ENCODE results near the gene FOSL2. TPM values are rescaled to one million over a fixed set of nuclear protein-coding genes. Genes with fewer than 3 reads are reported as not detected.
A peak's percentile ranks its signal among the peaks of the same experiment; 100 is the strongest.

Gene FOSL2
- polyA plus RNA-seq, 1 donor (not counting 4 experiments of a cell fraction or from before 2014, with no cell fraction given), result 24.1 TPM

DNA sequence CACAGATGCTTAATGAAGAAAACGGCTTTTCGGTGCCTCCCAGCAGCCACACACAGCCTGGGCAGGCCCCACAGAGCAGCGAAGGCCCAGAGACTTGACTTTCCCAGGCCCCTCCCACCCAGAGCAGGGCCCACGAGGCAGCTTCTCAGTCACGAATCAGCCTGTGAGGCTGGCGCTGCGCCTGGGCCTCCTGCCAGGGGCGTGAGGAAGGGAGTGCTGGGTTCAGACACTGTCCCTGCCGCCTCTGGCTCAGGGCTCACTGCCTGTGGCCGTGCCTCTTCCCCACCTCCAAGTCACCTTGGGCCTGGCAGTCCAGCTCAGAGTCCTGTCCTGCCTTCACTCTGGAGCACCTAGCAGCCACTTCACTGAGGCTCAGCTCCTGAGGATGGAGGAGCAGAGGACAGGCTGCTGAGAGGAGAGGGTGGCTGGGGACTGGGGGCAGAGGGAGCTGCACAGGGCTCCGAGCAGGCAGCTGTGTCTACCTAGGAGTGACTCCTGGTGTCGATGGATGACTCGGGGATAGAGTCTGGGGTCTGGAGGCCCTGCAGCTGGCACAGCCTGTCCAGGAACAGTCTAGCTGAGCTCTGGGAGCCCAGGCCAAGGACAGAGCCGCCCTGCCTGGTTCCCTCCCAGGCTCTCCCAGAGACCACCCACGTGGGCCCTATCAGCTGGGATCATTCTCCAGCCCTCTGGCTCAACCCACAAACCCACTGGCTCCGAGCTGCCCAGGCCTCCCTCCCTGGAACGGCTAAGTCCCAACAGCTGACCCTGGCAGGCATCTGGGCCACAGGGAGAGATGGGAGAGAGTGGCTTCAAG is 36.4 kb upstream of the FOSL2 start:
- TF ChIP-seq, protein P1, sequence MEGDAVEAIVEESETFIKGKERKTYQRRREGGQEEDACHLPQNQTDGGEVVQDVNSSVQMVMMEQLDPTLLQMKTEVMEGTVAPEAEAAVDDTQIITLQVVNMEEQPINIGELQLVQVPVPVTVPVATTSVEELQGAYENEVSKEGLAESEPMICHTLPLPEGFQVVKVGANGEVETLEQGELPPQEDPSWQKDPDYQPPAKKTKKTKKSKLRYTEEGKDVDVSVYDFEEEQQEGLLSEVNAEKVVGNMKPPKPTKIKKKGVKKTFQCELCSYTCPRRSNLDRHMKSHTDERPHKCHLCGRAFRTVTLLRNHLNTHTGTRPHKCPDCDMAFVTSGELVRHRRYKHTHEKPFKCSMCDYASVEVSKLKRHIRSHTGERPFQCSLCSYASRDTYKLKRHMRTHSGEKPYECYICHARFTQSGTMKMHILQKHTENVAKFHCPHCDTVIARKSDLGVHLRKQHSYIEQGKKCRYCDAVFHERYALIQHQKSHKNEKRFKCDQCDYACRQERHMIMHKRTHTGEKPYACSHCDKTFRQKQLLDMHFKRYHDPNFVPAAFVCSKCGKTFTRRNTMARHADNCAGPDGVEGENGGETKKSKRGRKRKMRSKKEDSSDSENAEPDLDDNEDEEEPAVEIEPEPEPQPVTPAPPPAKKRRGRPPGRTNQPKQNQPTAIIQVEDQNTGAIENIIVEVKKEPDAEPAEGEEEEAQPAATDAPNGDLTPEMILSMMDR (optimal IDR thresholded peaks at IDR 0.05 in 1 of 3, IDR thresholded peaks at IDR 0.05 in 1 of 3, conservative IDR thresholded peaks at IDR 0.05 in 1 of 3; ENCODE audit: extremely low read depth in 1 of 3, insufficient read depth in 2 of 3, low read length in 3 of 3), result no peak
- no peak for TF ChIP-seq EZH2 (IDR thresholded peaks at IDR 0.05; ENCODE audit: low read length)
- Histone ChIP-seq H3K4me1 (ENCODE audit: control insufficient read depth, extremely low read depth, insufficient read depth, low read length) (peaks cover 7% of the 10 kb centered on the region), H2AFZ (ENCODE audit: control insufficient read depth, low read length) (peak overlapping the region; percentile 86), H3K4me3 (ENCODE audit: control insufficient read depth in 2 of 3, extremely low read depth in 1 of 3, insufficient read depth in 2 of 3, low read depth in 1 of 3, low read length in 3 of 3) (no peak overlapping the region), H3K9ac (ENCODE audit: control insufficient read depth, extremely low read depth, insufficient read depth, low read length) (no peak overlapping the region), H3K27ac (ENCODE audit: control insufficient read depth, insufficient read depth, low read length) (no peak overlapping the region), H3K9me3 (ENCODE audit: control insufficient read depth, low read depth, low read length) (no peaks in the 10 kb centered on the region), H3K9me1 (ENCODE audit: control insufficient read depth, extremely low read depth, insufficient read depth, low read length) (no peaks in the 10 kb centered on the region), H3K27me3 (ENCODE audit: control insufficient read depth, extremely low read depth, insufficient read depth, low read length) (no peaks in the 10 kb centered on the region), H3K79me2 (ENCODE audit: control insufficient read depth, insufficient read depth, low read length) (no peaks in the 10 kb centered on the region), H4K20me1 (ENCODE audit: control insufficient read depth, extremely low read depth, insufficient read depth, low read length) (no peaks in the 10 kb centered on the region), H3K4me2 (ENCODE audit: control insufficient read depth, extremely low read depth, insufficient read depth, low read depth, low read length) (no peak overlapping the region), H3K36me3 (ENCODE audit: control insufficient read depth in 2 of 2, extremely low read depth in 1 of 2, insufficient read depth in 2 of 2, low read length in 2 of 2) (no peaks in the 10 kb centered on the region)
- FAIRE-seq (no peak), DNase-seq (ENCODE audit: low read depth, low spot score) (peak; percentile 11)
- dilution Hi-C loops (cut with MboI; ENCODE audit: extremely low pct_ligation_motif_present, low sequenced_read_pairs), result no loop called here

DNA sequence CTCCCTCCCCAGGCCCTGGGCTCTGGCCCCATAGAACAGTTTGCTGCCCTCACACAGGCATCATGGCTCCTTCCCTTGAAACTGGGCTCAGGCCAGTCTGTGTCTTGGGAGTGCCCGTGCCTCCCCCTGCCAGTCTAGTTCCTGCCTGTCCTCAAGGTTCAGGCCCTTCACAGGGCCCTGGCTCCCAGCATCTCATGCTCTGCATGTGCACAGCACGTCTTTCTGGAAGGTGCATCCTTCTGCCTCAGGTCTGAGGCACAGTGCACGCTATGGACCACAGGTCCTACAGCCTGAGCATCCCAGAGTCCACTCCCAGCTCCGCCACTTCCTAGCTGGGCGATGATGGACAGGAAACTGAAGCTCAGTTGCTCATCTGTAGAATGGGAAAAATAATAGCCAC is 35.6 kb upstream of the FOSL2 start:
- Histone ChIP-seq H3K27ac (ENCODE audit: control insufficient read depth, insufficient read depth, low read length) (no peak overlapping the region), H2AFZ (ENCODE audit: control insufficient read depth, low read length) (no peak overlapping the region), H3K27me3 (ENCODE audit: control insufficient read depth, extremely low read depth, insufficient read depth, low read length) (no peaks in the 10 kb centered on the region), H3K79me2 (ENCODE audit: control insufficient read depth, insufficient read depth, low read length) (no peaks in the 10 kb centered on the region), H3K4me3 (ENCODE audit: control insufficient read depth in 2 of 3, extremely low read depth in 1 of 3, insufficient read depth in 2 of 3, low read depth in 1 of 3, low read length in 3 of 3) (no peak overlapping the region), H3K4me2 (ENCODE audit: control insufficient read depth, extremely low read depth, insufficient read depth, low read depth, low read length) (no peak overlapping the region), H3K9me1 (ENCODE audit: control insufficient read depth, extremely low read depth, insufficient read depth, low read length) (no peaks in the 10 kb centered on the region), H3K9ac (ENCODE audit: control insufficient read depth, extremely low read depth, insufficient read depth, low read length) (no peak overlapping the region), H3K4me1 (ENCODE audit: control insufficient read depth, extremely low read depth, insufficient read depth, low read length) (peaks cover 7% of the 10 kb centered on the region), H3K36me3 (ENCODE audit: control insufficient read depth in 2 of 2, extremely low read depth in 1 of 2, insufficient read depth in 2 of 2, low read length in 2 of 2) (no peaks in the 10 kb centered on the region), H4K20me1 (ENCODE audit: control insufficient read depth, extremely low read depth, insufficient read depth, low read length) (no peaks in the 10 kb centered on the region), H3K9me3 (ENCODE audit: control insufficient read depth, low read depth, low read length) (no peaks in the 10 kb centered on the region)
- no peak for FAIRE-seq
- TF ChIP-seq, protein P1 (optimal IDR thresholded peaks at IDR 0.05 in 1 of 3, IDR thresholded peaks at IDR 0.05 in 1 of 3, conservative IDR thresholded peaks at IDR 0.05 in 1 of 3; ENCODE audit: extremely low read depth in 1 of 3, insufficient read depth in 2 of 3, low read length in 3 of 3), result no peak
- no peak for TF ChIP-seq EZH2 (IDR thresholded peaks at IDR 0.05; ENCODE audit: low read length)
- DNase-seq (ENCODE audit: low read depth, low spot score), result no peak
- dilution Hi-C loops (cut with MboI; ENCODE audit: extremely low pct_ligation_motif_present, low sequenced_read_pairs), result no loop called here
